Trophoblast cell (in vitro differentiated cells and primary cell): ENCODE results near the gene CD96.

Experiments
- DNase-seq, 2 donors: peaks; one replicate each; pipeline ENCODE4 v3.0.0-alpha.2; 2016
- H2AFZ ChIP-seq: 2 replicates; pipeline ENCODE4 v1.6.1; 2013; ENCODE audit warnings: low read length, moderate library complexity, mild to moderate bottlenecking; ENCODE audit not compliant: insufficient read depth, poor library complexity
- H2AK5ac ChIP-seq: 2 replicates; pipeline ENCODE4 v1.6.1; 2013; ENCODE audit warnings: mild to moderate bottlenecking, low read length
- H2BK120ac ChIP-seq: 2 replicates; pipeline ENCODE4 v1.6.1; 2013; ENCODE audit warnings: low read length, mild to moderate bottlenecking, moderate library complexity; ENCODE audit not compliant: insufficient read depth, poor library complexity
- H2BK12ac ChIP-seq: 2 replicates; pipeline ENCODE4 v1.6.1; 2013; ENCODE audit warnings: mild to moderate bottlenecking, low read length, moderate library complexity
- H2BK5ac ChIP-seq: 2 replicates; pipeline ENCODE4 v1.6.1; 2013; ENCODE audit warnings: low read length, low read depth, moderate library complexity, mild to moderate bottlenecking; ENCODE audit not compliant: poor library complexity
- H3K14ac ChIP-seq: 2 replicates; pipeline ENCODE4 v1.6.1; 2013; ENCODE audit warnings: mild to moderate bottlenecking, low read length
- H3K18ac ChIP-seq: 2 replicates; pipeline ENCODE4 v1.6.1; 2013; ENCODE audit warnings: mild to moderate bottlenecking, low read length
- H3K23ac ChIP-seq: 2 replicates; pipeline ENCODE4 v1.6.1; 2013; ENCODE audit warnings: low read length
- H3K27ac ChIP-seq: 2 replicates; pipeline ENCODE4 v1.5.1; 2013; ENCODE audit warnings: low read depth, mild to moderate bottlenecking, inconsistent platforms, low read length, moderate library complexity
- H3K27me3 ChIP-seq: 2 replicates; pipeline ENCODE4 v1.6.1; 2013; ENCODE audit warnings: inconsistent platforms, mild to moderate bottlenecking, low read length, moderate library complexity; ENCODE audit not compliant: insufficient read depth
- H3K36me3 ChIP-seq, 2 experiments: 1 replicate in 1 of 2; 2 replicates in 1 of 2; pipeline ENCODE4 v1.6.1; 2013; ENCODE audit warnings: low read length in 2 of 2, mild to moderate bottlenecking in 2 of 2, moderate library complexity in 1 of 2; ENCODE audit not compliant: insufficient read depth in 2 of 2, control insufficient read depth in 1 of 2
- H3K4ac ChIP-seq: 2 replicates; pipeline ENCODE4 v1.6.1; 2013; ENCODE audit warnings: low read depth, mild to moderate bottlenecking, low read length, moderate library complexity
- H3K4me1 ChIP-seq, 2 experiments: 1 replicate in 1 of 2; 2 replicates in 1 of 2; pipeline ENCODE4 v1.6.1; 2013; ENCODE audit warnings: low read length in 2 of 2, mild to moderate bottlenecking in 2 of 2, moderate library complexity in 1 of 2; ENCODE audit not compliant: insufficient read depth in 2 of 2, control insufficient read depth in 1 of 2
- H3K4me2 ChIP-seq: 2 replicates; pipeline ENCODE4 v1.6.1; 2013; ENCODE audit warnings: inconsistent platforms, mild to moderate bottlenecking, low read length, moderate library complexity
- H3K4me3 ChIP-seq: 2 replicates; pipeline ENCODE4 v1.5.1; 2013; ENCODE audit warnings: mild to moderate bottlenecking, low read depth, low read length, inconsistent platforms
- H3K79me1 ChIP-seq: one replicate; pipeline ENCODE4 v1.6.1; 2013; ENCODE audit warnings: low read length
- H3K79me2 ChIP-seq: 2 replicates; pipeline ENCODE4 v1.6.1; 2013; ENCODE audit warnings: low read length, mild to moderate bottlenecking; ENCODE audit not compliant: control insufficient read depth, insufficient read depth, poor library complexity
- H3K9ac ChIP-seq: 2 replicates; pipeline ENCODE4 v1.6.1; 2013; ENCODE audit warnings: mild to moderate bottlenecking, low read length
- H3K9me3 ChIP-seq: 2 replicates; pipeline ENCODE4 v1.6.1; 2013; ENCODE audit warnings: low read depth, mild to moderate bottlenecking, control low read depth, inconsistent platforms, low read length; ENCODE audit not compliant: insufficient read depth
- H4K12ac ChIP-seq: 2 replicates; pipeline ENCODE4 v1.6.1; 2013; ENCODE audit warnings: low read depth, mild to moderate bottlenecking, low read length, moderate library complexity
- H4K8ac ChIP-seq: 2 replicates; pipeline ENCODE4 v1.6.1; 2013; ENCODE audit warnings: low read depth, mild to moderate bottlenecking, low read length, moderate library complexity
- H4K91ac ChIP-seq: one replicate; pipeline ENCODE4 v1.6.1; 2013; ENCODE audit warnings: low read depth, mild to moderate bottlenecking, low read length, moderate library complexity
- WGBS: extraction: QIAGEN DNeasy Blood & Tissue Kit; methylation state at CpG from one replicate; pipeline ENCODE4 v1.1.7; 2013; ENCODE audit warnings: missing lambda C conversion rate; ENCODE audit not compliant: insufficient read length, insufficient coverage; ENCODE audit errors: extremely low coverage; 5-methylcytosine and 5-hydroxymethylcytosine counted together

Gene CD96

DNA sequence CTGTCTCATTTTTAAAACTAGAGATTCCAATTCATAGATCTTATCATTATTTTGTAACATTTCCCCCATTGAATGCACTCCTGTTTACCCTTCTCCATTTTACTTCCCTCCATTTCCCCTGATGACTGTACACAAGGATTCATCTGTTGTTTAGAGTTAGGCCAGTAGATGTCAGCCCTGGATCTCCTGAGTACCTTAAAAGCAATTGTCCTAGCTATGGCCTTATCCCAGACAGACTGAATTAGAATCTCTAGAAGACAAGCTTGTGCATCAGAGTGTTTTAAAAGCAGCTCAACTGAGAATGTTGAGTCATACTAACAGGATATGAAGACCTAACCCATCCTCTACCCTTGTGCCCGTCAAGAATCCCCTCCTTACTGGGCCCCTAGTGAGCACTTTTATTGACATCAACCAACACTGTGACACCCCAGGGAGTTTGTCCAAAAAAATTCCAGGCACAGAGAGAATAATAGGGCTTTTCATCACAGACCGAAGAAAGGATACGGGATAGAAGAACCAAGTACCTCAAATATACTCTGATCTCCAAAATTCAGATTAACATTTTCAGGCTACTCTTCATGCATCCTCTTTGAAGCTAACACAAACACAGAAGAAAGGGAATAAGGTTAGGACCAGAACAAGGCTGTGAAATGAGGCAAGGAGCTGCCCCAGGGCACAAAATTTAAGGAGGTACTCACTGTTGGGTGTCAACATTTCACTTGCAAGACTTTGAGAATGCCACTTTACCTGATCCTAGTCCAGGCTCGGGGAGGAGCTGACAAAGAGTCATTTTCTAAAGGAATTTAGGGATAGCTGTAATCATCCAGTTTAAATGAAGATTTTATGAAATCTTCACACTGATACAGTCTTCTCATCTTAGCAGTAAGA, 36.0 kb downstream of the CD96 start:
- Histone ChIP-seq H4K8ac (no peak overlapping the region), H3K4me1 (peaks cover 2 to 6% of the 10 kb centered on the region in 2 experiments), H3K18ac (no peak overlapping the region), H2BK12ac (no peak overlapping the region), H2AK5ac (no peak overlapping the region), H4K91ac (no peak overlapping the region), H3K4ac (no peak overlapping the region), H3K36me3 (no peaks in the 10 kb centered on the region), H3K23ac (no peak overlapping the region), H3K27me3 (no peaks in the 10 kb centered on the region), H3K9me3 (no peaks in the 10 kb centered on the region), H2AFZ (no peak overlapping the region), H3K4me2 (no peak overlapping the region), H3K14ac (no peak overlapping the region), H3K79me1 (peaks cover 3% of the 10 kb centered on the region), H2BK5ac (no peak overlapping the region), H3K4me3 (no peak overlapping the region), H2BK120ac (no peak overlapping the region), H4K12ac (no peak overlapping the region), H3K79me2 (no peaks in the 10 kb centered on the region), H3K27ac (no peak overlapping the region), H3K9ac (no peak overlapping the region)
- peak; percentile 72 to 80 for DNase-seq
- WGBS: no CpG with 5 or more reads among the region's 4 CpGs

DNA sequence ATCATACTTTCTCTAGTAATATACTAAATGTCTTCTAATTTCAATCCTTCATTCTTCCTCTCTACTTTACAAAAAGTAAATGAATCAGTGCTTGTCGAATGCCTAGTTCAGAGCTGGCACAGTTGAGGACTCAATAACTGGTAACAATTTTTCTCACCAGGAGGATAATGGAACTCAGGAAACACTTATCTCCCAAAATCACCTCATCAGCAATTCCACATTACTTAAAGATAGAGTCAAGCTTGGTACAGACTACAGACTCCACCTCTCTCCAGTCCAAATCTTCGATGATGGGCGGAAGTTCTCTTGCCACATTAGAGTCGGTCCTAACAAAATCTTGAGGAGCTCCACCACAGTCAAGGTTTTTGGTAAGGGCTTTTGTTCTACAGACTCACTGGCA, 36.9 kb downstream of the CD96 start:
- Histone ChIP-seq H2AK5ac (no peak overlapping the region), H3K79me1 (peaks cover 6% of the 10 kb centered on the region), H3K9me3 (peaks cover 3% of the 10 kb centered on the region), H3K4me1 (peaks cover 2 to 6% of the 10 kb centered on the region in 2 experiments), H3K18ac (no peak overlapping the region), H2BK5ac (no peak overlapping the region), H3K27ac (no peak overlapping the region), H2BK120ac (no peak overlapping the region), H4K91ac (peak overlapping the region; percentile 26), H2AFZ (no peak overlapping the region), H4K12ac (no peak overlapping the region), H3K23ac (no peak overlapping the region), H3K9ac (no peak overlapping the region), H2BK12ac (no peak overlapping the region), H3K14ac (no peak overlapping the region), H3K4ac (no peak overlapping the region), H3K36me3 (no peaks in the 10 kb centered on the region), H3K27me3 (no peaks in the 10 kb centered on the region), H3K79me2 (no peaks in the 10 kb centered on the region), H4K8ac (no peak overlapping the region), H3K4me3 (no peak overlapping the region), H3K4me2 (no peak overlapping the region)
- DNase-seq: no peak
- WGBS: no CpG with 5 or more reads among the region's 4 CpGs

DNA sequence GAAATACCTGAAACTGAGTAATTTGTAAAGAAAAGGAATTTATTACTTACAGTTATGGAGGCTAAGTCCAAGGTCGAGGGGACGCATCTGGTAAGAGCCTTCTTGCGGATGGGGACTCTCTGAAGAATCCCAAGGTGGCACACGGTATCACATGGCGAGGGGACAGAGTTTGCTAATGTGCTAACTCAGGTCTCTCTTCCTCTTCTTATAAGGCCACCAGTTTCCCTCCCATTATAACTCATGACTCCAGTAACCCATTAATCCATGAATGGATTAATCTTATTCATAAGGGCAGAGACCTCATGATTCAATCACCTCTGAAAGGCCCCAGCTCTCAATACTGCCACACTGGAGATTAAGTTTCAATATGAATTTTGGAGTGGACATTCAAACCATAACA, 37.5 kb downstream of the CD96 start:
- Histone ChIP-seq H4K12ac (no peak overlapping the region), H3K18ac (no peak overlapping the region), H2BK5ac (no peak overlapping the region), H3K14ac (no peak overlapping the region), H3K4me1 (peaks cover 2 to 6% of the 10 kb centered on the region in 2 experiments), H3K79me1 (peaks cover 6% of the 10 kb centered on the region), H3K23ac (no peak overlapping the region), H3K9ac (no peak overlapping the region), H2AK5ac (no peak overlapping the region), H3K4me2 (no peak overlapping the region), H4K91ac (no peak overlapping the region), H2AFZ (no peak overlapping the region), H3K79me2 (no peaks in the 10 kb centered on the region), H3K27ac (no peak overlapping the region), H3K27me3 (no peaks in the 10 kb centered on the region), H4K8ac (no peak overlapping the region), H2BK120ac (no peak overlapping the region), H3K4me3 (no peak overlapping the region), H2BK12ac (no peak overlapping the region), H3K36me3 (no peaks in the 10 kb centered on the region), H3K9me3 (peaks cover 3% of the 10 kb centered on the region), H3K4ac (no peak overlapping the region)
- no CpG with 5 or more reads among the region's 5 CpGs for WGBS
- no peak for DNase-seq

GRCh38 chr3:111581403-111582119, 39.6 kb downstream of the CD96 start:
- Histone ChIP-seq H3K4me2 (no peak overlapping the region), H4K12ac (no peak overlapping the region), H3K27ac (peak overlapping the region; percentile 73), H3K79me2 (no peaks in the 10 kb centered on the region), H3K4me1 (peaks cover 2 to 9% of the 10 kb centered on the region in 2 experiments), H3K79me1 (peaks cover 6% of the 10 kb centered on the region), H3K27me3 (no peaks in the 10 kb centered on the region), H3K14ac (no peak overlapping the region), H3K4ac (no peak overlapping the region), H3K23ac (no peak overlapping the region), H4K8ac (no peak overlapping the region), H2AFZ (no peak overlapping the region), H2BK120ac (peak overlapping the region; percentile 58), H3K36me3 (no peaks in the 10 kb centered on the region), H4K91ac (no peak overlapping the region), H2BK5ac (peak overlapping the region; percentile 61), H3K18ac (no peak overlapping the region), H2BK12ac (peak overlapping the region; percentile 91), H2AK5ac (no peak overlapping the region), H3K4me3 (no peak overlapping the region), H3K9me3 (peaks cover 3% of the 10 kb centered on the region), H3K9ac (no peak overlapping the region)
- no CpG with 5 or more reads among the region's 2 CpGs for WGBS
- peak in 1 of 2 donors; percentile 18 for DNase-seq
